Left colon (tissue), 2 donors: Measurements from ENCODE around the gene INTS2. TPM values are rescaled to one million over a fixed set of nuclear protein-coding genes. Genes with fewer than 3 reads are reported as not detected.

Source experiments
- total RNA-seq, 2 donors: library from RNA; stranded (reverse); fragmentation: NEBNext Ultra II Directional; extraction: Animal tissue kit (Norgen Biotek cat#: 25700); gene quantifications; one replicate each; pipeline ENCODE4 v1.2.1, GENCODE V29; 2021
- donor health status: DM: no; HTN: no; CAD: no.
- donor health status: DM: yes; HTN: yes; CAD: no.

The INTS2 gene
- total RNA-seq, 2 donors from 2014 or later, result 9.2 to 9.8 TPM

Other genes starting within 250 kb of the INTS2 start
- 1 to 10 TPM; 1.9 to 3.3 TPM for gene BRIP1, start 64.5 kb downstream of the INTS2 start, total RNA-seq
- 10 to 100 TPM; 80.3 to 85.7 TPM for gene MED13, start 137.3 kb upstream of the INTS2 start, total RNA-seq